Nephron progenitor cell (in vitro differentiated cells): Measurements from ENCODE around the gene LRRN2.

ENCODE experiments used
- DNase-seq: peaks from one replicate; pipeline ENCODE4 v3.0.0; 2021
- H3K27ac Mint-ChIP-seq: 2 replicates; pipeline ENCODE4 v1.8.0; 2021; ENCODE audit warnings: mild to moderate bottlenecking, moderate library complexity, mixed read lengths
- H3K27me3 Mint-ChIP-seq: 2 replicates; pipeline ENCODE4 v1.8.0; 2021; ENCODE audit warnings: mild to moderate bottlenecking, low read depth, mixed read lengths; ENCODE audit not compliant: poor library complexity
- H3K36me3 Mint-ChIP-seq: 2 replicates; pipeline ENCODE4 v1.8.0; 2021; ENCODE audit warnings: low read depth, mixed read lengths
- H3K4me1 Mint-ChIP-seq: 2 replicates; pipeline ENCODE4 v1.8.0; 2021; ENCODE audit warnings: mixed read lengths
- H3K4me3 Mint-ChIP-seq: 2 replicates; pipeline ENCODE4 v1.8.0; 2021; ENCODE audit warnings: mild to moderate bottlenecking, moderate library complexity, mixed read lengths
- H3K9me3 Mint-ChIP-seq: 2 replicates; pipeline ENCODE4 v1.8.0; 2021; ENCODE audit warnings: mild to moderate bottlenecking, moderate library complexity, mixed read lengths
- CTCF ChIP-seq: fragments of 200-600 bp; sonication (generic); IDR thresholded peaks from 2 replicates; pipeline ENCODE4 v1.5.0; 2021; ENCODE audit warnings: antibody characterized with exemption

LRRN2 gene

GRCh38 chr1:204711103-204711946, 25.8 kb upstream of the LRRN2 start:
- H3K4me3 Mint-ChIP-seq = no peak overlapping the region
- no peak overlapping the region for H3K27ac Mint-ChIP-seq
- no peak for TF ChIP-seq CTCF
- DNase-seq = no peak
- no peaks in the 10 kb centered on the region for H3K9me3 Mint-ChIP-seq
- no peaks in the 10 kb centered on the region for H3K36me3 Mint-ChIP-seq
- peaks cover 56% of the 10 kb centered on the region for H3K4me1 Mint-ChIP-seq
- peaks cover 36% of the 10 kb centered on the region for H3K27me3 Mint-ChIP-seq

DNA sequence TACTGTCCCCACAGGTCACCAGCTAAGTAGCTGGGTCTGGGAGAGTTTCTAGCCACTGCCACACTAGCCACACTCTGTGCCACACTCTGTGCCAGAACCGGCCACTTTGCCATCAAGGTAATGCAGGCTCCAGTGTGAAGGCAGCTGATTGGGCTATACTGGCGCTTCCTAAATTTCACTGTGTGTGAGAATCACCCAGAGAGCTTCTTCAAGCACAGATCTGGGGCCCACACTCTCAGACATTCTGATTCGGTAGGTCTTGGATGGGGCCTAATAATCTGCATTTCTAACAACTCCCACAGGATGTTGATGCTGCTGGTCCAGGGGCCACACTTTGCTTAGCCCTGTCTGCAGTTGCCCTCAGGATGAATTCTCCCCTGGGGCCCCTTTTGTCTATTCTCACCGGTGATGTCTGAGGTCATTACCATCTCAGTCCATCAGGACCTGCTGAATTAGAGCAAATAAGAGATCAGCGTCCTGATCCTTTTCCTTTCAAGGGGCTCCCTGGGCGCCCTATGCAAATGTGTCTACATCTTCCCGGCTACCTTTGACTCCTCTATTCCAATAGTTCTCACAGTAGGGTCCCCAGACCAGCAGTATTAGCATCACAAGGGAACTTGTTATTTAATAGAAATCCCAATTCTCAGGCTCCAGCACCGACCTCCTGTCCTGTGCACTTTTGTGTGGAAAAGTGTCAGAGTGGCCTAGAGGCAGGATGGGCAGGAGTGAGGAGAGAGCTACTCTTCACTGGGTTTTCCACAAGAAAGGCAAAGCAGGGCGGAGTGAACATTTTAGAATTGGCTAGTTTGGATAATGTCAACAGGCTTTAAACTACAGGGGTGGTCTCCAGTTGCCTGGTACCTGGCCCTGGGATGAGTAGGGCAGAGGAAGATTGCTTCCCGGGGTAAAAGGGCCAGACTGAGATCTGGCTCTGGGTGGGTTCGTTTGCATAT, 24.7 kb upstream of the LRRN2 start:
- H3K27ac Mint-ChIP-seq = no peak overlapping the region
- H3K4me1 Mint-ChIP-seq = peaks cover 58% of the 10 kb centered on the region
- no peak overlapping the region for H3K4me3 Mint-ChIP-seq

GRCh38 chr1:204709021-204709420, 23.5 kb upstream of the LRRN2 start:
- Mint-ChIP-seq H3K4me1 (peaks cover 56% of the 10 kb centered on the region), H3K36me3 (no peaks in the 10 kb centered on the region), H3K4me3 (no peak overlapping the region), H3K9me3 (no peaks in the 10 kb centered on the region), H3K27ac (no peak overlapping the region), H3K27me3 (peaks cover 36% of the 10 kb centered on the region)
- TF ChIP-seq CTCF = no peak
- DNase-seq = no peak

More for the DNA sequence above, 24.7 kb upstream of the LRRN2 start:
- H3K36me3 Mint-ChIP-seq = no peaks in the 10 kb centered on the region
- DNase-seq = no peak
- TF ChIP-seq CTCF = no peak
- peaks cover 36% of the 10 kb centered on the region for H3K27me3 Mint-ChIP-seq
- no peaks in the 10 kb centered on the region for H3K9me3 Mint-ChIP-seq

DNA sequence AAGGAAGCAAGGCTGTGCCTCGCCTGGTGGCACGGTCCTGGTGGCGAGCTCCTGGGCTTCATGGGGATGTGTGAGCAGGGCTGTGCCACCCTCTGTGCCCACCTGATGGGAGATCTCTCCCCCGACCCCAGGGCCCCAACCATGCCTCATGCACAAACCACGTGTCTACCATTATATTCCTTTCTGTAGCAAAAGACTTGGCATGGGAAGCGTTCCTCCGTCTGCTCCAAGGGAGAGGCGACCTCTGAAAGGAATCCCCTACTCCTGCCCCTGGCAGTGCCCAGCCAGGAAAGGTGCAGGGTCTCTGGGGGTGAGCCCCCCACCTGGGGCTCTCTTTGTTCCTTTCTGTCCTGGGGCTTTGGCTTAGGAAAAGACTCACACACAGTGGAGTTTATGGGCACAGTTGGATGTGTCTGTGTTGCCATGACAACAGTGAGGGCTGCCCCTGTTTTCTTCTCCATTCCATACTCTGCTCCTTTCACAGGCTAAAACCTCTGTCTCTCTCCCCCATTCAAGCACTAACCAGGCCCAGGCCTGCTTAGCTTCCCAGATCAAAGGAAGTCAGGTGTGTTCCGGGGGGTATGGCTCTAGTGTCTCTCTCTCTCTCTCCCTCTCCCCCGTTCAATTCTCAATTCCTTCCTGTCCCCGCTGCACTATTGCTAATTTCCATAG, 21.4 kb upstream of the LRRN2 start:
- Mint-ChIP-seq H3K9me3 (no peaks in the 10 kb centered on the region), H3K27ac (no peak overlapping the region), H3K36me3 (no peaks in the 10 kb centered on the region), H3K4me3 (no peak overlapping the region), H3K4me1 (peaks cover 59% of the 10 kb centered on the region), H3K27me3 (peaks cover 35% of the 10 kb centered on the region)
- no peak for DNase-seq
- no peak for TF ChIP-seq CTCF

- Mint-ChIP-seq H3K4me3 (no peak overlapping the region), H3K4me1 (peaks cover 56% of the 10 kb centered on the region), H3K36me3 (no peaks in the 10 kb centered on the region), H3K27ac (no peak overlapping the region), H3K9me3 (no peaks in the 10 kb centered on the region), H3K27me3 (peaks cover 30% of the 10 kb centered on the region)
- no peak for TF ChIP-seq CTCF
- no peak for DNase-seq
Measured at GRCh38 chr1:204705888-204706837, 20.6 kb upstream of the LRRN2 start.
